Sciatic nerve (tissue), 2 donors: Measurements from ENCODE around the gene DIP2A. TPM values are rescaled to one million over a fixed set of nuclear protein-coding genes. Genes with fewer than 3 reads are reported as not detected.
A peak's percentile ranks its signal among the peaks of the same experiment; 100 is the strongest.
"Not testable (repeated sequence)": the region's sequence is repeated elsewhere in the genome, so short reads cannot be mapped to it uniquely, and the experiment has no call there.

Source experiments
- ATAC-seq: fragments of 200-7000 bp; cut with Tn5 transposase; one replicate; pipeline ENCODE4 v1.9.1; 2020; ENCODE audit warnings: mild to moderate bottlenecking, moderate library complexity
- DNase-seq: peaks from one replicate; pipeline ENCODE4 v3.0.0-alpha.2; 2020; ENCODE audit warnings: low spot score
- intact Hi-C: fragments of 100-400 bp; cut with DNase I; formaldehyde crosslinking; loops from one replicate; pipeline ENCODE4 v1.14.2; 2022
- total RNA-seq: library from RNA; stranded (reverse); fragmentation: NEBNext Ultra II Directional; extraction: Animal tissue kit (Norgen Biotek cat#: 25700); gene quantifications from one replicate; pipeline ENCODE4 v1.2.1, GENCODE V29; 2021
- donor health status: DM: no; HTN: no; CAD: no.
- donor health status: DM: no; HTN: no; CAD: no.

DIP2A gene
- total RNA-seq, 1 donor from 2014 or later = 73.7 TPM

GRCh38 chr21:46438241-46438640, 20.4 kb upstream of the DIP2A start:
- no peak for DNase-seq
- no peak for ATAC-seq
- intact Hi-C loops = no loop called here

GRCh38 chr21:46439906-46440305, 18.8 kb upstream of the DIP2A start:
- intact Hi-C loops = no loop called here
- DNase-seq (no peak), ATAC-seq (no peak)

GRCh38 chr21:46441331-46441730, 17.4 kb upstream of the DIP2A start:
- ATAC-seq = no peak
- intact Hi-C loops = no loop called here
- DNase-seq = no peak

- ATAC-seq (no peak), DNase-seq (no peak)
- intact Hi-C loops = no loop called here
These were observed 16.7 kb upstream of the DIP2A start for GRCh38 chr21:46441961-46442498.

GRCh38 chr21:46442938-46443337, 15.8 kb upstream of the DIP2A start:
- intact Hi-C loops = no loop called here
- ATAC-seq (peak; percentile 22), DNase-seq (no peak)

- DNase-seq (no peak), ATAC-seq (peak; percentile 41)
- intact Hi-C loops = no loop called here
These were observed 14.8 kb upstream of the DIP2A start for GRCh38 chr21:46443910-46444309.

- intact Hi-C loops = no loop called here
- ATAC-seq (no peak), DNase-seq (no peak)
These were observed 10.6 kb upstream of the DIP2A start for GRCh38 chr21:46448108-46448507.

GRCh38 chr21:46448855-46449254, 9.8 kb upstream of the DIP2A start:
- DNase-seq, intact Hi-C loops: not testable (repeated sequence)

GRCh38 chr21:46452710-46453109, 6.0 kb upstream of the DIP2A start:
- ATAC-seq (no peak), DNase-seq (no peak)
- intact Hi-C loops = no loop called here

More at GRCh38 chr21:46448855-46449254, 9.8 kb upstream of the DIP2A start:
- ATAC-seq = not testable (repeated sequence)

GRCh38 chr21:46454142-46454541, 4.5 kb upstream of the DIP2A start:
- intact Hi-C loops = no loop called here
- ATAC-seq (no peak), DNase-seq (no peak)

GRCh38 chr21:46454634-46455390, 3.9 kb upstream of the DIP2A start:
- DNase-seq (no peak), ATAC-seq (no peak)
- intact Hi-C loops = no loop called here

GRCh38 chr21:46455575-46456385, 2.9 kb upstream of the DIP2A start:
- DNase-seq = no peak
- no peak for ATAC-seq
- intact Hi-C loops = no loop called here

- ATAC-seq (no peak), DNase-seq (no peak)
- intact Hi-C loops = no loop called here
These were observed 1.9 kb upstream of the DIP2A start for GRCh38 chr21:46456750-46457149.

- ATAC-seq = peak; percentile 3
- intact Hi-C loops = no loop called here
- DNase-seq = peak; percentile 67
These were observed 833 bp upstream of the DIP2A start for GRCh38 chr21:46457801-46458314.

- DNase-seq = no peak
- intact Hi-C loops = no loop called here
- ATAC-seq = no peak
These were observed 299 bp downstream of the DIP2A start for GRCh38 chr21:46459024-46459355.

- ATAC-seq (peak; percentile 23), DNase-seq (peak; percentile 78)
- intact Hi-C loops = no loop called here
These were observed 843 bp downstream of the DIP2A start for GRCh38 chr21:46459356-46460112.

- ATAC-seq (no peak), DNase-seq (no peak)
- intact Hi-C loops = no loop called here
These were observed 3.2 kb downstream of the DIP2A start for GRCh38 chr21:46461909-46462308.

GRCh38 chr21:46465153-46465552, 6.5 kb downstream of the DIP2A start:
- DNase-seq, intact Hi-C loops, ATAC-seq: not testable (repeated sequence)

GRCh38 chr21:46465651-46466050, 7.0 kb downstream of the DIP2A start:
- intact Hi-C loops = no loop called here
- ATAC-seq = no peak
- no peak for DNase-seq
